Upper lobe of left lung (tissue), 6 donors: ENCODE data around the gene SGF29. TPM values are rescaled to one million over a fixed set of nuclear protein-coding genes. Genes with fewer than 3 reads are reported as not detected.
"Not testable (repeated sequence)": the region's sequence is repeated elsewhere in the genome, so short reads cannot be mapped to it uniquely, and the experiment has no call there.

Experiments used
- ATAC-seq, 2 donors: fragments of 200-7000 bp; cut with Tn5 transposase; one replicate each; pipeline ENCODE4 v1.9.1; 2022; ENCODE audit warnings: mild to moderate bottlenecking in 2 of 2, moderate library complexity in 2 of 2; ENCODE audit not compliant: low FRiP score in 2 of 2
- DNase-seq, 2 donors: peaks; one replicate each; pipeline ENCODE4 v3.0.0-alpha.2; 2019 to 2020
- H3K27ac ChIP-seq, 4 donors: fragments of 200-600 bp; sonication (generic); one replicate each; pipeline ENCODE4 v1.5.1; 2016 to 2019
- H3K27me3 ChIP-seq, 4 donors: fragments of 200-600 bp; sonication (generic); one replicate each; pipeline ENCODE4 v1.5.1; 2017 to 2019
- H3K36me3 ChIP-seq, 4 donors: fragments of 200-600 bp; sonication (generic); one replicate each; pipeline ENCODE4 v1.5.1; 2016 to 2019
- H3K4me1 ChIP-seq, 4 donors: fragments of 200-600 bp; sonication (generic); one replicate each; pipeline ENCODE4 v1.5.1; 2018 to 2019
- H3K4me3 ChIP-seq, 4 donors: fragments of 200-600 bp; sonication (generic); one replicate each; pipeline ENCODE4 v1.5.1; 2017 to 2019; ENCODE audit warnings: mild to moderate bottlenecking in 2 of 4, moderate library complexity in 1 of 4
- H3K9me3 ChIP-seq, 4 donors: fragments of 200-600 bp; sonication (generic); one replicate each; pipeline ENCODE4 v1.5.1; 2018 to 2019
- EP300 ChIP-seq, 4 donors: sonication (generic); formaldehyde crosslinking; IDR thresholded peaks; one replicate each; pipeline ENCODE4 v1.5.1; 2017; ENCODE audit warnings: antibody characterized with exemption in 4 of 4, control low read depth in 2 of 4
- POLR2A ChIP-seq, 4 donors: fragments of 450-650 bp; IDR thresholded peaks; one replicate each; pipeline ENCODE4 v1.5.1; 2016 to 2017; ENCODE audit warnings: antibody characterized with exemption in 4 of 4, mild to moderate bottlenecking in 2 of 4
- POLR2AphosphoS5 ChIP-seq, 2 donors: sonication (generic); formaldehyde crosslinking; IDR thresholded peaks; one replicate each; pipeline ENCODE4 v1.5.1; 2017; ENCODE audit warnings: antibody characterized with exemption in 2 of 2
- WGBS, 2 donors: methylation state at CpG; one replicate each; pipeline ENCODE4 v1.1.5; 2017 to 2018; 5-methylcytosine and 5-hydroxymethylcytosine counted together
- total RNA-seq, 6 donors: library from RNA; depleted of rRNA in 4 of 6; stranded (reverse); fragments of >200 nt in 4 of 6; gene quantifications; one replicate each; pipeline versions ENCODE4 v1.1.0 to v1.2.1, GENCODE V29; 2016 to 2021
- TF ChIP-seq, protein P1 (sequence below), 6 experiments: fragments of 450-650 bp in 4 of 6; fragments of 200-600 bp in 2 of 6; sonication (generic) in 2 of 6; IDR thresholded peaks; one replicate each; pipeline ENCODE4 v1.5.1; 2016 to 2019; ENCODE audit warnings: antibody characterized with exemption in 6 of 6
- donor health status: DM: no; HTN: no; CAD: no; lungs with moderate emphysema.
- donor health status: DM: no; HTN: yes; CAD: no; lungs with severe emphysema.

Gene SGF29
- total RNA-seq, 6 donors from 2014 or later, result 24.8 to 67.1 (median 37.3) TPM

DNA sequence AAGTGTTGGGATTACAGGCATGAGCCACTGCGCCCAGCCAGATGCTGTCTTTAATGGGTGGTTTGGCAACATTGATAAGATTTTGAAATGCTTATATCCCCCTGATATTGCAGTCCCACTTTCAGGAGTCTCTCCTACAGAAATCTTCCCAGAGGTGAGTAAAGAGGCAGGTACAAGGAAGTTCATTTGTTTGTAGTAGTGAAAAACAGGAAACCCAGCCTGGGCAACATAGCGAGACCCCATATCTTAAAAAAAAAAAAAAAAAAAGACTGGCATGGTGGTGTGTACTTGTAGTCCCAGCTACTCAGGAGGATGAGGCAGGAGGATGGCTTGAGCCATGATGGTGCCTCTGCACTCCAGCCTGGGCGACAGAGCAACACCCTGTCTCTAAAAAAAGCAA is 8.7 kb upstream of the SGF29 start:
- Histone ChIP-seq H3K27me3 (no peaks in the 10 kb centered on the region), H3K36me3 (no peaks in the 10 kb centered on the region), H3K27ac (no peak overlapping the region), H3K4me1 (no peaks in the 10 kb centered on the region), H3K9me3 (no peaks in the 10 kb centered on the region), H3K4me3 (no peak overlapping the region)
- TF ChIP-seq, protein P1, sequence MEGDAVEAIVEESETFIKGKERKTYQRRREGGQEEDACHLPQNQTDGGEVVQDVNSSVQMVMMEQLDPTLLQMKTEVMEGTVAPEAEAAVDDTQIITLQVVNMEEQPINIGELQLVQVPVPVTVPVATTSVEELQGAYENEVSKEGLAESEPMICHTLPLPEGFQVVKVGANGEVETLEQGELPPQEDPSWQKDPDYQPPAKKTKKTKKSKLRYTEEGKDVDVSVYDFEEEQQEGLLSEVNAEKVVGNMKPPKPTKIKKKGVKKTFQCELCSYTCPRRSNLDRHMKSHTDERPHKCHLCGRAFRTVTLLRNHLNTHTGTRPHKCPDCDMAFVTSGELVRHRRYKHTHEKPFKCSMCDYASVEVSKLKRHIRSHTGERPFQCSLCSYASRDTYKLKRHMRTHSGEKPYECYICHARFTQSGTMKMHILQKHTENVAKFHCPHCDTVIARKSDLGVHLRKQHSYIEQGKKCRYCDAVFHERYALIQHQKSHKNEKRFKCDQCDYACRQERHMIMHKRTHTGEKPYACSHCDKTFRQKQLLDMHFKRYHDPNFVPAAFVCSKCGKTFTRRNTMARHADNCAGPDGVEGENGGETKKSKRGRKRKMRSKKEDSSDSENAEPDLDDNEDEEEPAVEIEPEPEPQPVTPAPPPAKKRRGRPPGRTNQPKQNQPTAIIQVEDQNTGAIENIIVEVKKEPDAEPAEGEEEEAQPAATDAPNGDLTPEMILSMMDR (IDR thresholded peaks at IDR 0.05), result no peak
- TF ChIP-seq EP300 (IDR thresholded peaks at IDR 0.05) (no peak), POLR2AphosphoS5 (IDR thresholded peaks at IDR 0.05) (no peak), POLR2A (IDR thresholded peaks at IDR 0.05) (no peak)
- ATAC-seq (no peak), DNase-seq (no peak)
- 76 to 79% methylated on average over 3 of the region's 3 CpGs for WGBS, 2 donors

DNA sequence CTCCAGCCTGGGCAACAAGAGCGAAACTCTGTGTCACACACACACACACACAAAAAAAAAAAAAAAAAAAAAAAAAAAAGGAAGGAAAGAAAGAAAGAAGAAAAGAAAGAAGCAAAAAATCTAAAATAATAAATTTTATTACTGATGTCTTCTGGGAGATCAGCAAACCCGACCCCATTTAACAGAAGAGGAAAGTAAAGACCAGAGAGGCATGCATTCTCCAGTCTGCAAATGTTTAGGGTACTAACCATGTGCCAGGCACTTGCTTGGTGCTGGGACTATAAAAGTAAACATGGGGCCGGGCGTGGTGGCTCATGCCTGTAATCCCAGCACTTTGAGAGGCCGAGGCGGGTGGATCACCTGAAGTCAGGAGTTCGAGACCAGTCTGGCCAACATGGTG is 7.8 kb upstream of the SGF29 start:
- ATAC-seq, DNase-seq, H3K4me1 ChIP-seq, H3K4me3 ChIP-seq, H3K27me3 ChIP-seq, H3K9me3 ChIP-seq, H3K36me3 ChIP-seq, H3K27ac ChIP-seq: not testable (repeated sequence)
- WGBS, 2 donors, result 82 to 92% methylated on average over 7 of the region's 7 CpGs

- DNase-seq (no peak), ATAC-seq (no peak)
- H3K9me3 ChIP-seq, result no peaks in the 10 kb centered on the region
- H3K4me1 ChIP-seq, result no peaks in the 10 kb centered on the region
- no peaks in the 10 kb centered on the region for H3K27me3 ChIP-seq
- WGBS, 2 donors, result 79 to 82% methylated on average over 7 of the region's 7 CpGs
- no peaks in the 10 kb centered on the region for H3K36me3 ChIP-seq
- no peak for TF ChIP-seq POLR2AphosphoS5 (IDR thresholded peaks at IDR 0.05)
- TF ChIP-seq, protein P1 (IDR thresholded peaks at IDR 0.05), result no peak
- TF ChIP-seq POLR2A (IDR thresholded peaks at IDR 0.05), result no peak
- no peak for TF ChIP-seq EP300 (IDR thresholded peaks at IDR 0.05)
- no peak overlapping the region for H3K4me3 ChIP-seq
- no peak overlapping the region for H3K27ac ChIP-seq
These were observed 7.1 kb upstream of the SGF29 start for GRCh38 chr16:28546626-28547025.

GRCh38 chr16:28548306-28548802 is 5.4 kb upstream of the SGF29 start:
- Histone ChIP-seq H3K9me3 (no peaks in the 10 kb centered on the region), H3K4me1 (peaks cover 2 to 4% (median 3%) of the 10 kb centered on the region in 4 donors), H3K36me3 (no peaks in the 10 kb centered on the region), H3K4me3 (no peak overlapping the region), H3K27me3 (no peaks in the 10 kb centered on the region), H3K27ac (no peak overlapping the region)
- DNase-seq, result no peak
- 69 to 83% methylated on average over 6 to 14 of the region's 14 CpGs for WGBS, 2 donors
- TF ChIP-seq POLR2A (IDR thresholded peaks at IDR 0.05), result no peak
- TF ChIP-seq POLR2AphosphoS5 (IDR thresholded peaks at IDR 0.05), result no peak
- TF ChIP-seq EP300 (IDR thresholded peaks at IDR 0.05), result no peak
- TF ChIP-seq, protein P1 (IDR thresholded peaks at IDR 0.05), result no peak
- ATAC-seq, result no peak

DNA sequence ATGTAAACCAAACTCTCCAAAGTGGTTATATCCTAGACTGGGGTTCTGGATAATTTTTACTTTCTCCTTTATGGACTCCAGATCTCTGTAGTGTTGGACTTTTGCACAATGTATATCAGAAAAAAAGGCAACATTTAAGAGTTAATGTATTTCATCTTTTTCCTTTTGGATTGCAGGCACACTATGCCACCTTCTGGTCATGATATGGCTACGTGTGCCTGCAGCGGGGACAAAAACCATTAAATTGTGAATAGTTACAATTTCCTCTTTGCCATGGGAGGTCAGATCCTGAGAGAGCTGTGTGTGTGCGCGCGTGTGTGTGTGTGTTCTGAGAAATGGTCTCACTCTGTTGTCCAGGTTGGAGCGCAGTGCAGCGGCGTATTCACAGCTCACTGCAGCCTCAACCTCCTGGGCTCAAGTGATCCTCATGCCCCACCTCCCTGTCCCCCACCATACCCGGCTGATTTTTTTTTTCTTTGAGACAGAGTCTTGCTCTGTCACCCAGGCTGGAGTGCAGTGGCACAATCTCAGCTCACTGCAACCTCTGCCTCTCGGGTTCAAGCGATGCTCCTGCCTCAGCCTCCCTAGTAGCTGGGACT is 4.3 kb upstream of the SGF29 start:
- Histone ChIP-seq H3K36me3 (no peaks in the 10 kb centered on the region), H3K27ac (no peak overlapping the region), H3K4me3 (no peak overlapping the region), H3K27me3 (no peaks in the 10 kb centered on the region), H3K4me1 (peaks cover 5 to 8% (median 6%) of the 10 kb centered on the region in 4 donors), H3K9me3 (no peaks in the 10 kb centered on the region)
- ATAC-seq, result no peak
- TF ChIP-seq, protein P1 (IDR thresholded peaks at IDR 0.05), result peak in 5 of 6 experiments; percentile 18 to 61 (median 57)
- TF ChIP-seq EP300 (IDR thresholded peaks at IDR 0.05) (no peak), POLR2AphosphoS5 (IDR thresholded peaks at IDR 0.05) (no peak)
- WGBS, 2 donors, result 38 to 42% methylated on average over 11 of the region's 11 CpGs
- DNase-seq, result no peak
